DMS53 treated with DMSO at 0.1 percent for 48 hours (cell line): ENCODE data around the gene TMIGD2.
"Not testable (repeated sequence)": the region's sequence is repeated elsewhere in the genome, so short reads cannot be mapped to it uniquely, and the experiment has no call there.

Source experiments
- DNase-seq: peaks from one replicate; lab custom pipeline; 2025; ENCODE audit not compliant: unreplicated experiment; lab: John Stamatoyannopoulos, UW

Gene TMIGD2

GRCh38 chr19:4302243-4302640 is at the start of gene TMIGD2:
TSS of gene TMIGD2 (minus strand) at chr19:4302389. CDS start at chr19:4302385, 4 bp downstream.
- DNase-seq = no peak

- no peak for DNase-seq
These were observed 48.5 kb upstream of the TMIGD2 start for GRCh38 chr19:4350726-4351125.

GRCh38 chr19:4350111-4350510 is 47.9 kb upstream of the TMIGD2 start:
- no peak for DNase-seq

GRCh38 chr19:4349225-4349624 is 47.0 kb upstream of the TMIGD2 start:
- DNase-seq = not testable (repeated sequence)

- DNase-seq = no peak
These were observed 45.3 kb upstream of the TMIGD2 start for GRCh38 chr19:4347521-4347920.

- DNase-seq = no peak
These were observed 43.8 kb upstream of the TMIGD2 start for GRCh38 chr19:4346020-4346383.

- DNase-seq = no peak
These were observed 43.3 kb upstream of the TMIGD2 start for GRCh38 chr19:4345342-4346019.

GRCh38 chr19:4343370-4344307 is 41.5 kb upstream of the TMIGD2 start, which contains the start of gene MPND:
TSS of gene MPND (plus strand) at chr19:4343562. CDS start at chr19:4343594, 32 bp downstream.
- DNase-seq = peak; percentile 46

- peak; percentile 98 for DNase-seq
These were observed 40.6 kb upstream of the TMIGD2 start for GRCh38 chr19:4342615-4343369.

GRCh38 chr19:4342314-4342614 is 40.1 kb upstream of the TMIGD2 start:
- no peak for DNase-seq

- peak; percentile 48 for DNase-seq
These were observed 36.5 kb upstream of the TMIGD2 start, which contains the start of gene STAP2 for GRCh38 chr19:4338441-4339355. TSS of gene STAP2 (minus strand) at chr19:4338827. CDS start at chr19:4338753, 74 bp downstream.

- no peak for DNase-seq
These were observed 35.8 kb upstream of the TMIGD2 start for GRCh38 chr19:4337906-4338440.

GRCh38 chr19:4334929-4335570 is 32.9 kb upstream of the TMIGD2 start:
- DNase-seq = no peak

- DNase-seq = no peak
These were observed 27.7 kb upstream of the TMIGD2 start for GRCh38 chr19:4329858-4330257.

GRCh38 chr19:4328991-4329681 is 26.9 kb upstream of the TMIGD2 start:
- not testable (repeated sequence) for DNase-seq

GRCh38 chr19:4328243-4328990 is 26.2 kb upstream of the TMIGD2 start:
- peak; percentile 87 for DNase-seq

- DNase-seq = peak; percentile 74
These were observed 25.7 kb upstream of the TMIGD2 start for GRCh38 chr19:4327877-4328242.

- peak; percentile 35 for DNase-seq
These were observed 25.2 kb upstream of the TMIGD2 start for GRCh38 chr19:4327252-4327876.
